IMR-90 (cell line): ENCODE results near the gene TRPC6. TPM values are rescaled to one million over a fixed set of nuclear protein-coding genes. Genes with fewer than 3 reads are reported as not detected.
A peak's percentile ranks its signal among the peaks of the same experiment; 100 is the strongest.

ENCODE experiments used
- ATAC-seq: fragments of 200-7000 bp; cut with Tn5 transposase; 2 replicates; pipeline ENCODE4 v1.9.1; 2020; ENCODE audit warnings: low read depth, mild to moderate bottlenecking, moderate library complexity
- BruUV-seq: library from RNA; stranded (reverse); fragments of 400-500 nt; replicated peaks from 2 replicates; lab custom pipeline; 2021; lab: Mats Ljungman, UMichigan
- CTCF ChIA-PET: fragments of 300-600 bp; formaldehyde crosslinking; extraction: SDS; loops from one replicate; lab custom pipeline; 2021; ENCODE audit warnings: antibody characterized with exemption; lab: Yijun Ruan, JAX
- POLR2A ChIA-PET: fragments of 300-600 bp; sonication (Branson Sonifier 250); formaldehyde crosslinking; loops from one replicate; lab custom pipeline; 2022; ENCODE audit warnings: antibody characterized with exemption; ENCODE audit not compliant: unreplicated experiment; lab: Charles Lee
- DNase-seq: peaks from one replicate; pipeline ENCODE4 v3.0.0; 2013
- H2AFZ ChIP-seq: replicated peaks from 2 replicates; pipeline ENCODE3; 2013; ENCODE audit warnings: low read length, mild to moderate bottlenecking; ENCODE audit not compliant: poor library complexity
- H2AK5ac ChIP-seq: 2 replicates; pipeline ENCODE4 v1.6.1; 2013; ENCODE audit warnings: low read depth, low read length, inconsistent platforms
- H2AK9ac ChIP-seq: replicated peaks from 2 replicates; pipeline ENCODE3; 2013; ENCODE audit warnings: mild to moderate bottlenecking, low read depth, low read length, moderate library complexity; ENCODE audit not compliant: poor library complexity
- H2BK120ac ChIP-seq: 2 replicates; pipeline ENCODE4 v1.6.1; 2013; ENCODE audit warnings: low read depth, low read length, inconsistent platforms
- H2BK15ac ChIP-seq: 3 replicates; pipeline ENCODE4 v1.6.1; 2013; ENCODE audit warnings: low read depth, low read length, inconsistent platforms
- H2BK20ac ChIP-seq: 2 replicates; pipeline ENCODE4 v1.6.1; 2013; ENCODE audit warnings: low read depth, mild to moderate bottlenecking, inconsistent platforms, low read length, moderate library complexity
- H2BK5ac ChIP-seq: 2 replicates; pipeline ENCODE4 v1.6.1; 2013; ENCODE audit warnings: mild to moderate bottlenecking, low read depth, low read length, inconsistent platforms; ENCODE audit not compliant: poor library complexity, severe bottlenecking
- H3K14ac ChIP-seq: replicated peaks from 2 replicates; pipeline ENCODE4 v1.6.1; 2013; ENCODE audit warnings: low read depth, low read length, inconsistent platforms
- H3K18ac ChIP-seq: 2 replicates; pipeline ENCODE4 v1.6.1; 2013; ENCODE audit warnings: low read depth, low read length, control low read depth
- H3K23ac ChIP-seq: 2 replicates; pipeline ENCODE4 v1.6.1; 2013; ENCODE audit warnings: low read depth, low read length, inconsistent platforms
- H3K27ac ChIP-seq: 2 replicates; pipeline ENCODE4 v1.5.1; 2013; ENCODE audit warnings: mild to moderate bottlenecking, control low read depth, low read length; ENCODE audit not compliant: insufficient read depth
- H3K27me3 ChIP-seq: 2 replicates; pipeline ENCODE4 v1.6.1; 2013; ENCODE audit warnings: low read length; ENCODE audit not compliant: control insufficient read depth, insufficient read depth
- H3K36me3 ChIP-seq: 2 replicates; pipeline ENCODE4 v1.6.1; 2013; ENCODE audit warnings: low read length, mixed read lengths; ENCODE audit not compliant: control insufficient read depth, insufficient read depth
- H3K4ac ChIP-seq: 2 replicates; pipeline ENCODE4 v1.6.1; 2013; ENCODE audit warnings: low read depth, low read length, inconsistent platforms
- H3K4me1 ChIP-seq: 2 replicates; pipeline ENCODE4 v1.6.1; 2013; ENCODE audit warnings: low read length, mixed read lengths; ENCODE audit not compliant: control insufficient read depth, insufficient read depth
- H3K4me2 ChIP-seq: 2 replicates; pipeline ENCODE4 v1.6.1; 2013; ENCODE audit warnings: low read depth, mild to moderate bottlenecking, control low read depth, low read length, moderate library complexity
- H3K4me3 ChIP-seq: 2 replicates; pipeline ENCODE4 v1.5.1; 2013; ENCODE audit warnings: low read depth, mild to moderate bottlenecking, control low read depth, low read length, moderate library complexity; ENCODE audit not compliant: insufficient read depth
- H3K56ac ChIP-seq: 2 replicates; pipeline ENCODE4 v1.6.1; 2013; ENCODE audit warnings: low read length, inconsistent platforms; ENCODE audit not compliant: insufficient read depth; ENCODE audit errors: extremely low read depth
- H3K79me1 ChIP-seq, 2 experiments: 2 replicates each; pipeline ENCODE4 v1.6.1; 2013; ENCODE audit warnings: low read length in 2 of 2, inconsistent platforms in 1 of 2, low read depth in 1 of 2
- H3K9ac ChIP-seq: 2 replicates; pipeline ENCODE4 v1.6.1; 2013; ENCODE audit warnings: low read depth, low read length, control low read depth
- H3K9me1 ChIP-seq: 2 replicates; pipeline ENCODE4 v1.6.1; 2013; ENCODE audit warnings: low read length, inconsistent platforms; ENCODE audit not compliant: insufficient read depth
- H3K9me3 ChIP-seq: 2 replicates; pipeline ENCODE4 v1.6.1; 2013; ENCODE audit warnings: low read length; ENCODE audit not compliant: control insufficient read depth, insufficient read depth
- H4K20me1 ChIP-seq: 2 replicates; pipeline ENCODE4 v1.6.1; 2013; ENCODE audit warnings: low read length, inconsistent platforms; ENCODE audit not compliant: insufficient read depth
- H4K5ac ChIP-seq: 2 replicates; pipeline ENCODE4 v1.6.1; 2013; ENCODE audit warnings: mild to moderate bottlenecking, low read depth, low read length, control low read depth
- H4K8ac ChIP-seq, 2 experiments: 2 replicates each; pipeline ENCODE4 v1.6.1; 2013; ENCODE audit warnings: low read depth in 2 of 2, low read length in 2 of 2, control low read depth in 1 of 2, inconsistent platforms in 1 of 2
- H4K91ac ChIP-seq: 2 replicates; pipeline ENCODE4 v1.6.1; 2013; ENCODE audit warnings: low read depth, low read length, inconsistent platforms; ENCODE audit not compliant: insufficient read depth
- BHLHE40 ChIP-seq: fragments of 150-350 bp; IDR thresholded peaks from 2 replicates; pipeline ENCODE4 v1.6.1; 2016; ENCODE audit warnings: mild to moderate bottlenecking, low read depth, low read length
- CEBPB ChIP-seq: IDR thresholded peaks from 2 replicates; pipeline ENCODE4 v1.6.1; 2012; ENCODE audit warnings: low read depth, low read length, improper control_type of control experiment
- FOS ChIP-seq: fragments of 150-350 bp; IDR thresholded peaks from 2 replicates; pipeline ENCODE4 v1.6.1; 2016; ENCODE audit warnings: low read depth, low read length
- POLR2A ChIP-seq: IDR thresholded peaks from 2 replicates; pipeline ENCODE4 v1.6.1; 2012; ENCODE audit warnings: mild to moderate bottlenecking, low read depth, low read length
- SMC3 ChIP-seq: fragments of 150-350 bp; IDR thresholded peaks from 2 replicates; pipeline ENCODE4 v1.6.1; 2016; ENCODE audit warnings: low read depth, mild to moderate bottlenecking, antibody characterized with exemption, low read length, moderate library complexity
- USF2 ChIP-seq: fragments of 150-350 bp; IDR thresholded peaks from 2 replicates; pipeline ENCODE4 v1.6.1; 2017; ENCODE audit warnings: mild to moderate bottlenecking, antibody characterized with exemption, low read length, low read depth
- WGBS, 2 experiments: methylation state at CpG; one replicate each; pipeline versions ENCODE4 v1.1.5 to v1.1.7; 2013; ENCODE audit warnings: missing lambda C conversion rate in 2 of 2; ENCODE audit not compliant: insufficient read length in 1 of 2; ENCODE audit errors: extremely low coverage in 2 of 2; 5-methylcytosine and 5-hydroxymethylcytosine counted together
- dilution Hi-C: fragments of 300-500 bp; cut with HindIII; formaldehyde crosslinking; loops from one replicate; pipeline ENCODE4 v1.14.3; 2018; ENCODE audit warnings: low sequenced_read_pairs; ENCODE audit not compliant: unreplicated experiment
- in situ Hi-C: fragments of 300-500 bp; cut with MboI; formaldehyde crosslinking; loops from 3 replicates; pipeline ENCODE4 v1.14.3; 2019; ENCODE audit warnings: low sequenced_read_pairs, inconsistent platforms, mixed read lengths
- intact Hi-C: fragments of 100-400 bp; cut with micrococcal nuclease; formaldehyde crosslinking; loops from 2 replicates; pipeline ENCODE4 v1.10.0; 2022
- polyA plus RNA-seq, 3 experiments: library from polyadenylated mRNA; depleted of rRNA; stranded (reverse); fragments of >200 nt; gene quantifications; 2 replicates each; pipeline ENCODE4 v1.2.3, GENCODE V29; 2012; ENCODE audit warnings: low replicate concordance in 1 of 3
- total RNA-seq: library from RNA; depleted of rRNA; stranded (reverse); fragments of >200 nt; gene quantifications from 2 replicates; pipeline ENCODE4 v1.2.3, GENCODE V29; 2012

The TRPC6 gene
- total and polyA plus RNA-seq, 2 of the 4 experiments (the other 2 are of a cell fraction), result 0.99 to 2.3 TPM

GRCh38 chr11:101612481-101612880, 28.7 kb upstream of the TRPC6 start:
- Histone ChIP-seq H3K23ac (no peak overlapping the region), H3K56ac (no peak overlapping the region), H2BK20ac (no peak overlapping the region), H4K91ac (no peak overlapping the region), H2AK5ac (no peak overlapping the region), H2BK15ac (no peak overlapping the region), H3K9me1 (no peaks in the 10 kb centered on the region), H3K18ac (no peak overlapping the region), H2BK120ac (no peak overlapping the region), H3K79me1 (no peaks in the 10 kb centered on the region), H3K4me1 (no peaks in the 10 kb centered on the region), H2AK9ac (no peak overlapping the region), H3K4me3 (no peak overlapping the region), H4K5ac (no peak overlapping the region), H3K27me3 (no peaks in the 10 kb centered on the region; the same call in 1 of the 2 replicates), H4K20me1 (no peaks in the 10 kb centered on the region), H3K4ac (no peak overlapping the region), H3K9ac (no peak overlapping the region), H3K4me2 (no peak overlapping the region), H2BK5ac (no peak overlapping the region), H3K27ac (no peak overlapping the region), H3K14ac (no peak overlapping the region), H2AFZ (peak overlapping the region; percentile 9), H3K9me3 (no peaks in the 10 kb centered on the region), H3K36me3 (no peaks in the 10 kb centered on the region), H4K8ac (no peak overlapping the region)
- dilution Hi-C loops, result no loop called here
- WGBS, 2 experiments, result no CpG with 5 or more reads among the region's 1 CpG
- POLR2A ChIA-PET, result no interaction called here
- TF ChIP-seq SMC3, result no peak
- no peak for TF ChIP-seq POLR2A
- no peak for TF ChIP-seq FOS
- no peak for TF ChIP-seq CEBPB
- TF ChIP-seq BHLHE40, result no peak
- TF ChIP-seq USF2, result no peak
- ATAC-seq (no peak), DNase-seq (no peak)
- intact Hi-C loops, result no loop called here
- in situ Hi-C loops, result no loop called here
- CTCF ChIA-PET, result no interaction called here
- no TSS peak for BruUV-seq
